GM12875 (cell line): ENCODE data around the gene ME1.
"Not testable (repeated sequence)": the region's sequence is repeated elsewhere in the genome, so short reads cannot be mapped to it uniquely, and the experiment has no call there.

ENCODE experiments used
- H3K4me3 ChIP-seq: one replicate; pipeline ENCODE4 v1.5.1; 2011; ENCODE audit warnings: low read depth, low read length, control low read depth
- CTCF ChIP-seq: IDR thresholded peaks from 2 replicates; pipeline ENCODE4 v1.5.1; 2011; ENCODE audit warnings: low read depth, mild to moderate bottlenecking, control low read depth, inconsistent platforms, low read length, moderate library complexity, borderline replicate concordance; ENCODE audit not compliant: insufficient read depth

The ME1 gene

GRCh38 chr6:83258517-83258916 lies 172.3 kb downstream of the ME1 start:
- no peak overlapping the region for H3K4me3 ChIP-seq
- TF ChIP-seq CTCF, result no peak

- no peak for TF ChIP-seq CTCF
- no peak overlapping the region for H3K4me3 ChIP-seq
Observed at GRCh38 chr6:83257791-83258190, 173.1 kb downstream of the ME1 start.

GRCh38 chr6:83256719-83257118 lies 174.1 kb downstream of the ME1 start:
- not testable (repeated sequence) for H3K4me3 ChIP-seq

GRCh38 chr6:83252719-83253118 lies 178.1 kb downstream of the ME1 start:
- no peak for TF ChIP-seq CTCF
- no peak overlapping the region for H3K4me3 ChIP-seq

- no peak for TF ChIP-seq CTCF
- no peak overlapping the region for H3K4me3 ChIP-seq
Observed at GRCh38 chr6:83250235-83250634, 180.6 kb downstream of the ME1 start.

- no peak overlapping the region for H3K4me3 ChIP-seq
- no peak for TF ChIP-seq CTCF
Observed at GRCh38 chr6:83247471-83247870, 183.4 kb downstream of the ME1 start.

- no peak overlapping the region for H3K4me3 ChIP-seq
- TF ChIP-seq CTCF, result no peak
Observed at GRCh38 chr6:83231146-83231545, 199.7 kb downstream of the ME1 start.

GRCh38 chr6:83226517-83226916 lies 204.3 kb downstream of the ME1 start:
- TF ChIP-seq CTCF, result no peak
- no peak overlapping the region for H3K4me3 ChIP-seq
